Measurements from ENCODE around the gene PAX4. TPM values are rescaled to one million over a fixed set of nuclear protein-coding genes. Genes with fewer than 3 reads are reported as not detected.

Gene PAX4
- total and polyA plus RNA-seq, 9 of the 15 experiments (the other 6 are each of a cell fraction or from before 2014, with no cell fraction given) = not detected

- Histone ChIP-seq H3K79me2 (ENCODE audit: control insufficient read depth, insufficient read depth, low read length) (peaks cover 98% of the 10 kb centered on the region), H4K20me1 (replicated peaks; ENCODE audit: control insufficient read depth, insufficient read depth, low read length) (peaks cover 63% of the 10 kb centered on the region), H3K4me3 (no peak overlapping the region), H3K9me3 (replicated peaks; ENCODE audit: control insufficient read depth, insufficient read depth, low read depth, low read length) (no peaks in the 10 kb centered on the region), H3K4me2 (ENCODE audit: insufficient read depth, low read length) (no peak overlapping the region), H3K27me3 (ENCODE audit: control insufficient read depth in 2 of 2, insufficient read depth in 2 of 2, low read length in 2 of 2) (no peaks in the 10 kb centered on the region), H3K9ac (ENCODE audit: insufficient read depth in 1 of 2, low read depth in 2 of 2, low read length in 2 of 2) (no peak overlapping the region; a peak in 1 of 4 replicates), H3K9me1 (ENCODE audit: control insufficient read depth, insufficient read depth, low read length) (no peaks in the 10 kb centered on the region), H3K4me1 (replicated peaks in 1 of 2; ENCODE audit: control insufficient read depth in 2 of 2, insufficient read depth in 2 of 2, low read length in 2 of 2) (no peaks in the 10 kb centered on the region), H3K36me3 (ENCODE audit: control insufficient read depth, insufficient read depth, low read length) (peaks cover 88% of the 10 kb centered on the region; the same call in 2 of the 3 replicates), H3K27ac (ENCODE audit: extremely low read depth, low read depth, low read length) (no peak overlapping the region), H2AFZ (ENCODE audit: low read depth, low read length) (no peak overlapping the region)
- no TSS peak for BruUV-seq (replicated peaks)
- intact Hi-C loops (cut with micrococcal nuclease) = no loop called here
- DNase-seq (ENCODE audit: extremely low read depth in 1 of 4, low spot score in 3 of 4) (no peak), FAIRE-seq (no peak), ATAC-seq (no peak; the same call in 2 of the 3 replicates)
- TF ChIP-seq ESRRB (CRISPR knock-in tag; IDR thresholded peaks at IDR 0.05; ENCODE audit: borderline replicate concordance) (no peak), U2AF1 (optimal IDR thresholded peaks at IDR 0.05; ENCODE audit: low read depth, low read length) (no peak), ZNF197 (CRISPR knock-in tag; IDR thresholded peaks at IDR 0.05; ENCODE audit: low read depth) (no peak), NRF1 (conservative IDR thresholded peaks at IDR 0.05 in 1 of 2, IDR thresholded peaks at IDR 0.05 in 1 of 2) (no peak), NFE2 (IDR thresholded peaks at IDR 0.05; ENCODE audit: low read depth) (no peak), ZBTB1 (CRISPR knock-in tag; IDR thresholded peaks at IDR 0.05; ENCODE audit: borderline replicate concordance, low read depth) (no peak), KLF10 (CRISPR knock-in tag; IDR thresholded peaks at IDR 0.05) (no peak), ZNF79 (CRISPR knock-in tag; IDR thresholded peaks at IDR 0.05; ENCODE audit: low read depth) (no peak)
- in situ Hi-C loops (cut with MboI) = no loop called here
- POLR2A ChIA-PET = interaction anchor here (0.6 to 2.6 kb wide), 12 partner anchors 8 to 315 kb away, joined by 3 to 17 read pairs (median 4); partner anchors contain the start of gene SND1
- 88% methylated on average over 7 of the region's 7 CpGs for WGBS (ENCODE audit: insufficient coverage, low coverage, missing lambda C conversion rate)
- CTCF ChIA-PET (ENCODE audit: low intra/inter-chr PET ratio) = no interaction called here
These were observed 48.0 kb upstream of the PAX4 start for GRCh38 chr7:127665922-127666321.

All from K562 (cell line).